RWPE1 (cell line): Measurements from ENCODE around the gene FAM200B.
A peak's percentile ranks its signal among the peaks of the same experiment; 100 is the strongest.

ENCODE experiments used
- CTCF ChIA-PET: fragments of 350-600 bp; sonication (Branson Sonifier 250); formaldehyde crosslinking; extraction: SDS; loops from one replicate; lab custom pipeline; 2021; lab: Yijun Ruan, JAX
- POLR2A ChIA-PET: fragments of 400-600 bp; formaldehyde crosslinking; extraction: SDS; loops from one replicate; lab custom pipeline; 2020; ENCODE audit warnings: antibody characterized with exemption; ENCODE audit not compliant: low non-redundant PET; lab: Yijun Ruan, JAX
- DNase-seq: peaks from one replicate; pipeline ENCODE4 v3.0.0; 2012; ENCODE audit warnings: low spot score
- H3K27ac ChIP-seq: fragments of 450-650 bp; 2 replicates; pipeline ENCODE4 v1.5.1; 2017
- TF ChIP-seq, protein P1 (sequence below): fragments of 450-650 bp; conservative IDR thresholded peaks from 2 replicates; pipeline ENCODE4 v1.5.1; 2017; ENCODE audit warnings: low read depth, mild to moderate bottlenecking

Gene FAM200B

DNA sequence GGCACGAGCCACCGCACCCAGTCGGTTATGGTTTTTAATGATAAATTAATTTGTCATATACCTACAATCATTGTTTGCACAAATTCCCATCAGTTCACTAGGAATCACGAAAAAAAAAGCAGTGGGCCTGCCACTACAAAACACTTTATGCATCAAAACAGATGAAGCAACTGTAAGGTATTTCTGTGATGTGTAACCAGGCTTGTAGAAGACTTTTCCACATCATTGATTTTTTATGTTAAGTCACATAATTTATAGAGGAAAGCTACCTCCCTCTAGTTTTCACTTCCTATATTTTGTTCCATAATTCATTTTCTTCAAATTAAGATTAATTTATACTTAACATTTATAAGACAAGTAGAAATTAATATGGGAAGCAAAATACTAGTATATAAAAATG lies 6.7 kb upstream of the FAM200B start:
- TF ChIP-seq, protein P1, sequence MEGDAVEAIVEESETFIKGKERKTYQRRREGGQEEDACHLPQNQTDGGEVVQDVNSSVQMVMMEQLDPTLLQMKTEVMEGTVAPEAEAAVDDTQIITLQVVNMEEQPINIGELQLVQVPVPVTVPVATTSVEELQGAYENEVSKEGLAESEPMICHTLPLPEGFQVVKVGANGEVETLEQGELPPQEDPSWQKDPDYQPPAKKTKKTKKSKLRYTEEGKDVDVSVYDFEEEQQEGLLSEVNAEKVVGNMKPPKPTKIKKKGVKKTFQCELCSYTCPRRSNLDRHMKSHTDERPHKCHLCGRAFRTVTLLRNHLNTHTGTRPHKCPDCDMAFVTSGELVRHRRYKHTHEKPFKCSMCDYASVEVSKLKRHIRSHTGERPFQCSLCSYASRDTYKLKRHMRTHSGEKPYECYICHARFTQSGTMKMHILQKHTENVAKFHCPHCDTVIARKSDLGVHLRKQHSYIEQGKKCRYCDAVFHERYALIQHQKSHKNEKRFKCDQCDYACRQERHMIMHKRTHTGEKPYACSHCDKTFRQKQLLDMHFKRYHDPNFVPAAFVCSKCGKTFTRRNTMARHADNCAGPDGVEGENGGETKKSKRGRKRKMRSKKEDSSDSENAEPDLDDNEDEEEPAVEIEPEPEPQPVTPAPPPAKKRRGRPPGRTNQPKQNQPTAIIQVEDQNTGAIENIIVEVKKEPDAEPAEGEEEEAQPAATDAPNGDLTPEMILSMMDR, result no peak
- DNase-seq, result no peak
- no peak overlapping the region for H3K27ac ChIP-seq
- ChIA-PET CTCF (no interaction called here), POLR2A (no interaction called here)

DNA sequence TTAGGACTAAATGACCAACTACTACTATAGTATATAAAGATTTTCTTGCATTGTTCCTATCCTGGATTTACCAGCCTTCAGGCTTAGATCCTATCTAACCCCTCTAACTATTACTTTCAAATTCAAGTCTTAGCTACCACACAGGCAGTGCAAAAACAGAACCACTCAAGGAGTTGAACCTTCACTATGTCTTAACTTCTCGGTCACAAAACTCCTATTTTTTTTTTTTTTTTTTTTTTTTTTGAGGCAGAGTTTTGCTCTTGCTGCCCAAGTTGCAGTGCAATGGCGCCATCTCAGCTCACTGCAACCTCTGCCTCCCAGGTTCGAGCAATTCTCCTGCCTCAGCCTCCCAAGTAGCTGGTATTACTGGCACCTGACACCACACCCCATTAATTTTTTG lies 6.3 kb upstream of the FAM200B start:
- ChIA-PET POLR2A (no interaction called here), CTCF (no interaction called here)
- TF ChIP-seq, protein P1, result no peak
- no peak overlapping the region for H3K27ac ChIP-seq
- no peak for DNase-seq

DNA sequence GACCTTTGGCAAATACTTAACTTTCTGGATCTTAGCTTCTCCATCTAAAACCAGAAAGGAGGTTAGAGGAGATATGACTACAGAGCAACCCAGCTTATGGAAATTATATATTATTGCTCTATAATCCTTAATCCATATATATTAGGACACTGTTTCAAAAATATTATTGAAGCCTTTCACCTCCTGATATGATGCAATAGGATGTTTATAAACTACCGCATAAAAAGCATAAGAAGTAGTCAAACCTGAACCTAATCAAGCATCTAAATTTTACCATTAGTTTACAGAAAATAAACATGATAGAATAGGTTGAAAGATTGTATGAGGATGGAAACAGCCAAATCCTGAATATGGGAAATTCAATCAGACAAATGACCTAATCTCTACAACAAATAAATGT lies 5.6 kb upstream of the FAM200B start:
- no peak for DNase-seq
- CTCF ChIA-PET, result no interaction called here
- TF ChIP-seq, protein P1, result no peak
- H3K27ac ChIP-seq, result no peak overlapping the region
- POLR2A ChIA-PET, result no interaction called here

DNA sequence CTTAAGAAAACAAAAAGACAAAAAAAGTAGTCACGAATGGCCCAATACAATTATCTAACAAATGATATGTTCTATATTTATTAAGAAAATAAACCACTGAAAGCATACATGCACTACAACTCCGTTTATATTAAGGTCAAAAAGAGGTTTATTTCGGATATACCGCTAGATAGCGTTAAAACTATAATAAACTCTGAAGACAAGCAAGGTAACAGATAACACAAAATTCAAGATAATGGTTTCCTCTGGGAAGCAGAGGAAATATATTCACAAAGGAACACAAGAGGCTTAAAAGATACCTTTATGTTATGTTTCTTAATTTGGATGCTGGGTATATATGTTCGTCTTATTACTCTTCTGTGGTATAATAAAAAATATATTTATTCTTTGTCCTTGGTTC lies 4.7 kb upstream of the FAM200B start:
- DNase-seq, result no peak
- TF ChIP-seq, protein P1, result no peak
- no peak overlapping the region for H3K27ac ChIP-seq
- ChIA-PET CTCF (no interaction called here), POLR2A (no interaction called here)

DNA sequence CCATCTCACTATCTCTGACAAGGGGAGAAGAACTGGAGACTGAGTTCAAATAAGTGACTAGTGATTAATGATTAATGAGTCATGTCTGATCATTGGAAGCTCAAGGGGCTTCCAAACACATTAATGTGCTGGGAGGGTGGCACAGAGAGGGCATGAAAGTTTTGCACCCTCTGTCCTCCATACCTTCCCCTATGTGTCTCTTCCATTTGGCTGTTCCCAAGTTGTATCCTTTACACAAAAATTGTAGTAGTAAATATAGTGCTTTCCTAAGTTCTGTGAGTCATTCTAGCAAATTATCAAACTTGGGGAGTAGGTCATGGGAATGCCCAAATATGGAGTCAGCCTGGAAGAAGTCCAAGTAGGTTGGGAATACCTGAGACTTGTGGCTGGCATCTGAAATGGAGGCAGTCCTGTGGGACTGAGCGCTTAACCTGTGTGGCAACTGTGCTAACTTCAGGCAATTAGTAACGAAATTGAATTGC lies 4.1 kb upstream of the FAM200B start:
- no peak overlapping the region for H3K27ac ChIP-seq
- no peak for DNase-seq
- ChIA-PET POLR2A (no interaction called here), CTCF (no interaction called here)
- TF ChIP-seq, protein P1, result no peak

DNA sequence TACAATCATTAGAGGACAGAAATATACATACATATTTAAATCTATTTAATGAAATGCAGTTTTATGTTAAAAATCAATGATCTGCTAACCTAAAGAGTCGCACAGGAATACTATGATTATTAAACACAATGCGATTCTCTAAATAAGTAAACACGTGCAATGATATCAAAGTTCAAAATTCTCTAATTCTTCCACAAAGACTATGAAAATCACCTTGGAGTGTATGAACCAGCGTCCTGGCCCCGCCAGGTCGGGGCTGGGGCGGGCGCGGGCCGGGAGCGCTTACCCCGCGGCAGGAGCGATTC lies 608 bp upstream of the FAM200B start:
- TF ChIP-seq, protein P1, result no peak
- CTCF ChIA-PET, result no interaction called here
- H3K27ac ChIP-seq, result peak overlapping the region; percentile 97
- POLR2A ChIA-PET, result interaction anchor here (0.9 kb wide), 1 partner anchor 42 kb away, joined by 3 read pairs; no protein-coding TSS in a partner anchor
- DNase-seq, result no peak
